Fibroblast of lung (primary cell): ENCODE data around the gene AKAP6.

ENCODE experiments used
- EZH2 ChIP-seq: IDR thresholded peaks from 2 replicates; pipeline ENCODE4 v1.5.1; 2012; ENCODE audit warnings: low read length, control low read depth, mild to moderate bottlenecking; ENCODE audit errors: missing control alignments
- TF ChIP-seq, protein P1 (sequence below), 2 donors: IDR thresholded peaks in 1 of 2; conservative IDR thresholded peaks in 1 of 2; 1 replicate in 1 of 2; 2 replicates in 1 of 2; pipeline ENCODE4 v1.5.1; 2011 to 2012; ENCODE audit warnings: low read length in 2 of 2, control low read depth in 1 of 2, inconsistent platforms in 1 of 2, low read depth in 1 of 2, mild to moderate bottlenecking in 1 of 2

DNA sequence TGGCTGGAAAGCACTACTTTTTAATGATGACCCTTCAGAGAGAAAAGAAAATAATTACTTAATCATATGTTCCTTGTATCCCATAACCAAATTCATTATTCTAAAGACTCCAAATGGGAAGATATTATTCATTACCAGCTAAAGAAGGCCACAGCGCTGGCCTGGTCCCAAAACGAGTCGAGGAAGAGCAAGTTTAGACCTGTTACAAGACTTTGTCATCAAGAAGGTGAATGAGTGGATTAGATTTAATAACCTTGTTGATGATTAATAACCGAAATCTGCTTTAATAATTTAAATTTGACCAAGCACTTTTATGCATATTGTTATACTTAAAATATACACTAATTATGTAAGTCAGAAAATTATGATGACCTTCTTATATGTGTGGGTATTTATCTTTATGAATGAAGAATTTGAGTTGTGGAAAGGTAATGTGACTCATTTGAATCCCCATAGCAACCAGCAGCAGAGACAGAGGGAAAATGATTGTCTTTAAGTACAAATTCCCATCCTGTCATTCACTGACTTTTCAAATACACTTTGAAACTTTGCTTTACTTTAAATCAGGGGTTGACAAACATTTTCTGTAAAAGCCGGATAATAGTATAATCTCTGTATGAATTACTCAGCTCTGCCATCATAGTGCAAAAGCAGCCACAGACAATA, 409.2 kb downstream of the AKAP6 start:
- TF ChIP-seq, protein P1, sequence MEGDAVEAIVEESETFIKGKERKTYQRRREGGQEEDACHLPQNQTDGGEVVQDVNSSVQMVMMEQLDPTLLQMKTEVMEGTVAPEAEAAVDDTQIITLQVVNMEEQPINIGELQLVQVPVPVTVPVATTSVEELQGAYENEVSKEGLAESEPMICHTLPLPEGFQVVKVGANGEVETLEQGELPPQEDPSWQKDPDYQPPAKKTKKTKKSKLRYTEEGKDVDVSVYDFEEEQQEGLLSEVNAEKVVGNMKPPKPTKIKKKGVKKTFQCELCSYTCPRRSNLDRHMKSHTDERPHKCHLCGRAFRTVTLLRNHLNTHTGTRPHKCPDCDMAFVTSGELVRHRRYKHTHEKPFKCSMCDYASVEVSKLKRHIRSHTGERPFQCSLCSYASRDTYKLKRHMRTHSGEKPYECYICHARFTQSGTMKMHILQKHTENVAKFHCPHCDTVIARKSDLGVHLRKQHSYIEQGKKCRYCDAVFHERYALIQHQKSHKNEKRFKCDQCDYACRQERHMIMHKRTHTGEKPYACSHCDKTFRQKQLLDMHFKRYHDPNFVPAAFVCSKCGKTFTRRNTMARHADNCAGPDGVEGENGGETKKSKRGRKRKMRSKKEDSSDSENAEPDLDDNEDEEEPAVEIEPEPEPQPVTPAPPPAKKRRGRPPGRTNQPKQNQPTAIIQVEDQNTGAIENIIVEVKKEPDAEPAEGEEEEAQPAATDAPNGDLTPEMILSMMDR (conservative IDR thresholded peaks at IDR 0.05 in 1 of 2, IDR thresholded peaks at IDR 0.05 in 1 of 2; ENCODE audit: low read depth in 1 of 2, low read length in 2 of 2): no peak
- no peak for TF ChIP-seq EZH2
